GM21529 (cell line): ENCODE measurements around the gene GALNT12.

Experiments
- ATAC-seq: cut with Tn5 transposase; IDR thresholded peaks from one replicate; pipeline ENCODE4 v1.9.1; 2021; ENCODE audit not compliant: unreplicated experiment

Gene GALNT12

GRCh38 chr9:98801561-98801960, 5.9 kb upstream of the GALNT12 start:
- no peak for ATAC-seq

- ATAC-seq, result no peak
Observed at GRCh38 chr9:98801969-98802371, 5.5 kb upstream of the GALNT12 start.

DNA sequence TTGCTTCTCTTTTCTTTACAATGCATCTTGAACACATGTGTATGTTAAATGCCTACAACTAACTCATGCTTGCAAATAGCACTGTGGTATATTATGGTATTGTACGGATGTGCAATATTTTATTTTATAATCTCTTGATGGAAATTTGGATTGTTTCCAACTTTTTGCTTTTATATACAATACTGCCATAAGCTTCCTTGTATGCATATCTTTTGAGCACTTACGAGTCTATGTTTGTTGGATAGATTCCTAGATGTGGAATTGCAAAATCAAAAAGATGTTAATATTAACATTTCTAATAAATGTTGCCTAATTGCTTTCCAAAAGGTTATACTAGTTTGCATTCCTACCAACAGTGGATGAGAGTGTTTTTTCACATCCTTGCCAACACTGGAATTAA, 3.4 kb upstream of the GALNT12 start:
- no peak for ATAC-seq

GRCh38 chr9:98805506-98806272, 1.8 kb upstream of the GALNT12 start:
- no peak for ATAC-seq

DNA sequence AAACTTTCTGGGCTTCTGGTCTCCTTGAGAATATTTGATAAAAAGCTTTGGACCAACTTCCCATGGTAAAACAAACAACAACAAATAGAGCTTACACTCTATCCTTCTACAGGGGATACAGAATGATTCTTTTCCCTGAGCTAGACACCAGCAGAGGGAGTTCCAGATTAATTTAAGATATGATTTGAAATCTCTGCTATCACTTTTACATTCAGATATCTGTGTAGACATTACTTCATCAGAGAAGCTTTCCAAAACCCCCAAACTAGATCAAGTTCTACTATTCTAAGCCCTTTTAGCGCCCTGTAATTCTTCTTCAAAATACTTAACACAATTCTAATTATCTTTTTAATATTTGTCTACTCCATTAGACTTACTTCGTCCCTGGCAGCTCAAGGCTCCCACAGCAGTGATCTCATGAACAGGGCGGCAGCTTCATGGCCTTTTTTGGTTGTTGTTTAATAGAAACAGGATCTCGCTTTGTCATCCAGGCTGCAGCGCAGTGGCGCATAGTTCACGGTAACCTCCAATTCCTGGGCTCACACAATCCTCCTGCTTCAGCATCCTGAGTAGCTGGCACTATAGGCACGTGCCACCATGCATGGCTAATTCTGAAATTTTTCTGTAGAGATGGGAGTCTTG, 955 bp upstream of the GALNT12 start:
- ATAC-seq, result no peak

DNA sequence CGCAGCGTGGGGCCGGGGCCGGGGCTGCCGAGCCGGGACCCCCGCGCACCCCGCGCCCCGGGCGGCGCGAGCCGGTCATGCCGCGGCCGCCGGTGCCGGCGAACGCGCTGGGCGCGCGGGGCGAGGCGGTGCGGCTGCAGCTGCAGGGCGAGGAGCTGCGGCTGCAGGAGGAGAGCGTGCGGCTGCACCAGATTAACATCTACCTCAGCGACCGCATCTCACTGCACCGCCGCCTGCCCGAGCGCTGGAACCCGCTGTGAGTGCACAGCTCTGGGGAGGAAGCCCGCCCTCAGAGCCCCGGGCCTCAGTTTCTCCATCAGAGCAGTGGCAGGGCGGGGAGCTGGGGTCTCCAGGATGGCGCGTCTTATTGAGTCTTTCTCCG, 335 bp downstream of the GALNT12 start:
- no peak for ATAC-seq

GRCh38 chr9:98808411-98808815, 943 bp downstream of the GALNT12 start:
- ATAC-seq, result no peak

DNA sequence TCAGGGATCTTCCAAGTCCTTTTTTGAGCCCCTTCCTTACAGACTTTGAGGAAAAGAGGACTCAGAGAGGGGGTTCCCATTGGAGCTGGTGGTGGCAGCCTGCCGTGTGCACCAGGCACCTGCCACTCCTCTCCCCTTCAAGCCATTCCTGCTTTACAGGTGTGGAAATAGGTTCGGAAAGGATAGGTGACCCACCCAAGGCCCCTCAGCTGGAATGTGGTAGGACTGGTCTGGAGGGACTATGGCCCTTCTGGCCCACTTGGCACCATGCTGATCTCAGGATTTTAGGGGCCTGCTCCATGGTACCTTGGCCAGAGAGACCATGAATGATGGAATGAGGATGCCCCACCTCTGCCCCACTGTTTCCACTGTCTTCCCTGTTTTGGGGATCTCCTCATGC, 1.4 kb downstream of the GALNT12 start:
- ATAC-seq, result no peak

GRCh38 chr9:98809311-98810101, 2.0 kb downstream of the GALNT12 start:
- no peak for ATAC-seq

- no peak for ATAC-seq
Observed at GRCh38 chr9:98810102-98810842, 2.8 kb downstream of the GALNT12 start.

DNA sequence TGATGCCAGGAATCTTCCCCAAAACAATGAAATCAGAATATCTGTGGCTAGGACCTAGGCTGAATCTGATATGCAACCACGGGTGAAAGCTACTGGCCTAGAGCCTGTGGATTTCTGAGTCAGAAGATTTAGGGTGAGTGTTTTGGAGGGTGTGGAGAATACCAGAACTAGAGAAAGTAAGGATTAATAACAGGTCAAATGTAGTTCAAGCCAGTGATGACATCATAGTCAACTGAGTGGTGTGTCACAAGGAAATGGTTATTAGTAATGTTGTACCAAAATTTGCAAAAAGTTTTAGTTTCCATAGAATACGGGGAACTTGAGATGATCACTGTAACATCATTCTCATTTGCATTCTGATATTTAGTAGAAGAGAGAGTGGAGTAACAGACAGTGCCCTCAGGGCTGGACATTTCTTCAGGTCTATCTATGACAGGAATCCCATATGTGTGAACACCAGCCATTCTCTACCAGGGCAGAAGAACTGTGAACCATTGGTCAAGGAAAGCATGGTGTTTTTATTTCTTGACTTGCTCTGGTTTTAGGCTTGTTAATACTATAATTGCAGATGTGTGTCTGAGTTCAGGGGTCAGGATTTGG, 3.7 kb downstream of the GALNT12 start:
- no peak for ATAC-seq

- no peak for ATAC-seq
Observed at GRCh38 chr9:98815391-98815951, 8.0 kb downstream of the GALNT12 start.

DNA sequence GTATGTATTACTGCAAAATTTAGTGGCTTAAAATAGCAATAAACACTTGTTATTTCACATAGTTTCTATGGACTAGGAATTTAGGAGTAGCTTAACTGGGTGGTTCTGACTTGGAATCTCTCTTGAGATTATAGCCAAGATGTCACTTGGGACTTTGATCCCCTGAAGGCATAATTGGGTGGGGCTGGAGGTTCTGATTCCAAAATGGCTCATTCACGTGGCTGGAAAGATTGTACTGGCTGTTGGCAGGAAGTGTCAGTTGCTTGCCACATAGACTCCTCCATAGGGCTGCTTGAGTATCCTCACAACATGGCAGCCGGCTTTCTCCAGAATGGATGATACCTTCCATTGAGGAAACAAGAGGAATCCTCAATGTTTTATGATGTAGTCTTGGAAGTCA, 11.3 kb downstream of the GALNT12 start:
- no peak for ATAC-seq

DNA sequence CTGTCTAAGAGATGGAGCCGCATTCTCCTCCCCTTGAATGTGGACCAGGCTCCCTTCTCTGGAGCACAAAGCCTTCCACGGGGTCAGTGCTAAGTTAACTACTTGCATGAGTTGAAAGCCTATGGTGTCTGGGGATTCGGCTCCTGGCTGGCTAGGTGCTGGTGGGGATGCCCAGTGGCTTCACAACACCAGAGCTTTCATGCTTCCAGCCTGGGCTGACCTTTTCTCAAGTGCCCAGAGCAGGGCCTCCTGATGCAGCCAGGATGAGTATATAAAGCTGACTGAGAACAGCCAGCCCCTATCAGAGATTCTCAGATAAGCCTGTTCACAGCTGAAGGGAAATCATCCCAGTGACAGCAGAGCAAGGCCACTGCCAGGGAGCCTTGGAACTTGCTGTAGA, 11.8 kb downstream of the GALNT12 start:
- no peak for ATAC-seq

GRCh38 chr9:98821831-98822230, 14.4 kb downstream of the GALNT12 start:
- no peak for ATAC-seq

GRCh38 chr9:98822661-98823060, 15.2 kb downstream of the GALNT12 start:
- no peak for ATAC-seq

GRCh38 chr9:98823666-98824334, 16.3 kb downstream of the GALNT12 start:
- ATAC-seq, result no peak

- ATAC-seq, result no peak
Observed at GRCh38 chr9:98825414-98825813, 17.9 kb downstream of the GALNT12 start.

DNA sequence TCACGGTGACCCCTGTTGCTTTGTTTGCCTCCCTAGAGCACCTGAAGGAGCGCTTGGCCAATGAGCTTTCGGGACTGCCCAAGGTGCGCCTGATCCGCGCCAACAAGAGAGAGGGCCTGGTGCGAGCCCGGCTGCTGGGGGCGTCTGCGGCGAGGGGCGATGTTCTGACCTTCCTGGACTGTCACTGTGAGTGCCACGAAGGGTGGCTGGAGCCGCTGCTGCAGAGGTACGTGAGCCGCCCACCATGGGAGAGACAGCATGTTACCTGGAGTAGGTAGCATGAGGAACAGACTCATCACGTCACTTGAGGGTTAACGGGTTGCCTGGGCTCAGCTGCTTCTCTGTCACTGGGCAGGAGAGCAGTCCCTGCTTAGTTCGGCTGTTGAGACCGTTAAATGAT, 19.2 kb downstream of the GALNT12 start:
- no peak for ATAC-seq

- no peak for ATAC-seq
Observed at GRCh38 chr9:98829766-98830165, 22.3 kb downstream of the GALNT12 start.
